Stomach (tissue), 4 donors: ENCODE measurements around the gene IRF7.

Experiments used
- EP300 ChIP-seq: sonication (generic); formaldehyde crosslinking; IDR thresholded peaks from one replicate; pipeline ENCODE4 v1.6.1; 2017; ENCODE audit warnings: antibody characterized with exemption
- TF ChIP-seq, protein P1 (sequence below), 7 experiments: fragments of 450-650 bp in 4 of 7; fragments of 200-600 bp in 3 of 7; sonication (generic) in 3 of 7; IDR thresholded peaks; one replicate each; pipeline ENCODE4 v1.5.1; 2016 to 2019; ENCODE audit warnings: antibody characterized with exemption in 7 of 7, control low read depth in 2 of 7, mild to moderate bottlenecking in 1 of 7

DNA sequence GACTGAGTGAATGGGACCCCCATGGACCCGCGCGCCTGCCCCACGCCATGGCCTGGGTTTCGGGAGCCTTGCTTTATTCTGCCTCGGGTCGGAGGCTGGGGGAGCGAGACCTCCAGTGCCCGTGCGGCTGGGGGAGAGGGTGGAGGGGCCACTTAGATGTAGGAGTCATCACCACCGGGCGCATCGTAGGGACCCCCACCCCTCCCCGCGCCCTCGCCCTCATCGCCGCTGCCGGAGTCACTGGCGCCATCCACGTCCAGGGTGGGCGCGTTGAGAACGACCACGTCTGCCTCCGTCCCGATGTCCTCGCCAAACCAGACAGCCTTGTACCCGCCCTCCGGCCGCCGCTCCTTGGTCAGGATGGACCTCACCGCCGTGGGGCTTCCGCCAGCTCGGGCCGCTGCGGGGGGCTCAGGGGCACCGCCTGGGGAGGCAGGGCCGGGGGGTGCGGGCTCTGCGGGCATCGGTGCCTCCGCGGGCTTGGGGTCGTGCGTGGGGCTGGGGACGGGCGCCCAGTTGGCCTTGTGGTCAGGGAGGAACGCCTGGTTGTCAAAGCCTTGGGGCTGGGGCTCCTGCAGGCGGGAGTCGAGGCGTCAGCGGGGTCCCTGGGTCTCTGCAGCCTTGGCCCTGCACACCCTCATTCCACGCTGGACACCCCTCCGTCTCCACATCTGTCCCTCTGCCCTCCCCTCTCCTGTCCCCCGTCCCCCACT is 1.6 kb upstream of the IRF7 start:
- TF ChIP-seq, protein P1, sequence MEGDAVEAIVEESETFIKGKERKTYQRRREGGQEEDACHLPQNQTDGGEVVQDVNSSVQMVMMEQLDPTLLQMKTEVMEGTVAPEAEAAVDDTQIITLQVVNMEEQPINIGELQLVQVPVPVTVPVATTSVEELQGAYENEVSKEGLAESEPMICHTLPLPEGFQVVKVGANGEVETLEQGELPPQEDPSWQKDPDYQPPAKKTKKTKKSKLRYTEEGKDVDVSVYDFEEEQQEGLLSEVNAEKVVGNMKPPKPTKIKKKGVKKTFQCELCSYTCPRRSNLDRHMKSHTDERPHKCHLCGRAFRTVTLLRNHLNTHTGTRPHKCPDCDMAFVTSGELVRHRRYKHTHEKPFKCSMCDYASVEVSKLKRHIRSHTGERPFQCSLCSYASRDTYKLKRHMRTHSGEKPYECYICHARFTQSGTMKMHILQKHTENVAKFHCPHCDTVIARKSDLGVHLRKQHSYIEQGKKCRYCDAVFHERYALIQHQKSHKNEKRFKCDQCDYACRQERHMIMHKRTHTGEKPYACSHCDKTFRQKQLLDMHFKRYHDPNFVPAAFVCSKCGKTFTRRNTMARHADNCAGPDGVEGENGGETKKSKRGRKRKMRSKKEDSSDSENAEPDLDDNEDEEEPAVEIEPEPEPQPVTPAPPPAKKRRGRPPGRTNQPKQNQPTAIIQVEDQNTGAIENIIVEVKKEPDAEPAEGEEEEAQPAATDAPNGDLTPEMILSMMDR (IDR thresholded peaks at IDR 0.05): no peak
- TF ChIP-seq EP300: no peak
